Neural progenitor cell (in vitro differentiated cells): ENCODE measurements around the gene GLIS1. TPM values are rescaled to one million over a fixed set of nuclear protein-coding genes. Genes with fewer than 3 reads are reported as not detected.

Experiments
- DNase-seq: peaks from one replicate; pipeline ENCODE4 v3.0.0-alpha.2; 2016; ENCODE audit warnings: low spot score
- H2AFZ ChIP-seq: fragments of 200-600 bp; sonication (generic); replicated peaks from 2 replicates; pipeline ENCODE4 v1.6.1; 2016; ENCODE audit warnings: antibody characterized with exemption
- H3F3A ChIP-seq: fragments of 200-600 bp; sonication (generic); 2 replicates; pipeline ENCODE4 v1.6.1; 2016; ENCODE audit warnings: antibody characterized with exemption, low read depth
- H3K27ac ChIP-seq: fragments of 200-600 bp; sonication (generic); 2 replicates; pipeline ENCODE4 v1.5.1; 2016; ENCODE audit warnings: mild to moderate bottlenecking
- H3K27me3 ChIP-seq: fragments of 200-600 bp; sonication (generic); 2 replicates; pipeline ENCODE4 v1.6.1; 2016; ENCODE audit warnings: mild to moderate bottlenecking, moderate library complexity
- H3K36me3 ChIP-seq: fragments of 200-600 bp; sonication (generic); 2 replicates; pipeline ENCODE4 v1.5.1; 2016
- H3K4me1 ChIP-seq: fragments of 200-600 bp; sonication (generic); 2 replicates; pipeline ENCODE4 v1.6.1; 2016; ENCODE audit warnings: mixed run types
- H3K4me2 ChIP-seq: fragments of 200-600 bp; sonication (generic); 2 replicates; pipeline ENCODE4 v1.6.1; 2016
- H3K4me3 ChIP-seq: fragments of 200-600 bp; sonication (generic); 2 replicates; pipeline ENCODE4 v1.5.1; 2016
- H3K79me2 ChIP-seq: fragments of 200-600 bp; sonication (generic); 2 replicates; pipeline ENCODE4 v1.6.1; 2016; ENCODE audit warnings: low read depth
- H3K9ac ChIP-seq: fragments of 200-600 bp; sonication (generic); 2 replicates; pipeline ENCODE4 v1.6.1; 2016
- H3K9me3 ChIP-seq: fragments of 200-600 bp; sonication (generic); 2 replicates; pipeline ENCODE4 v1.5.1; 2016; ENCODE audit warnings: low read depth
- H4K20me1 ChIP-seq: fragments of 200-600 bp; sonication (generic); 2 replicates; pipeline ENCODE4 v1.6.1; 2016; ENCODE audit warnings: low read depth
- H3K27ac Mint-ChIP-seq: 3 replicates; pipeline ENCODE4 v1.8.0; 2021; ENCODE audit warnings: mixed read lengths
- H3K27me3 Mint-ChIP-seq: 2 replicates; pipeline ENCODE4 v1.8.0; 2022; ENCODE audit warnings: low read depth, mild to moderate bottlenecking, inconsistent platforms, moderate library complexity, mixed read lengths; ENCODE audit not compliant: insufficient read depth
- H3K36me3 Mint-ChIP-seq: 3 replicates; pipeline ENCODE4 v1.8.0; 2021; ENCODE audit warnings: mixed read lengths
- H3K4me1 Mint-ChIP-seq: 3 replicates; pipeline ENCODE4 v1.8.0; 2021; ENCODE audit warnings: mixed read lengths
- H3K4me3 Mint-ChIP-seq: 3 replicates; pipeline ENCODE4 v1.8.0; 2021; ENCODE audit warnings: mild to moderate bottlenecking, moderate library complexity, mixed read lengths
- H3K9me3 Mint-ChIP-seq: 3 replicates; pipeline ENCODE4 v1.8.0; 2020; ENCODE audit warnings: mixed read lengths
- EZH2 ChIP-seq: fragments of 200-600 bp; sonication (generic); IDR thresholded peaks from 2 replicates; pipeline ENCODE4 v1.6.1; 2017; ENCODE audit warnings: antibody characterized with exemption, mild to moderate bottlenecking, moderate library complexity
- EZH2phosphoT487 ChIP-seq: fragments of 200-600 bp; sonication (generic); IDR thresholded peaks from 2 replicates; pipeline ENCODE4 v1.6.1; 2017; ENCODE audit warnings: antibody characterized with exemption
- total RNA-seq: library from RNA; depleted of rRNA; stranded (reverse); fragments of >200 nt; gene quantifications from 2 replicates; pipeline ENCODE4 v1.2.3, GENCODE V29; 2015; ENCODE audit warnings: low replicate concordance
- TF ChIP-seq, protein P1 (sequence below): fragments of 200-600 bp; sonication (generic); IDR thresholded peaks from 2 replicates; pipeline ENCODE4 v1.5.1; 2017; ENCODE audit warnings: antibody characterized with exemption, mild to moderate bottlenecking

The GLIS1 gene
- total RNA-seq, 1 donor from 2014 or later = not detected

DNA sequence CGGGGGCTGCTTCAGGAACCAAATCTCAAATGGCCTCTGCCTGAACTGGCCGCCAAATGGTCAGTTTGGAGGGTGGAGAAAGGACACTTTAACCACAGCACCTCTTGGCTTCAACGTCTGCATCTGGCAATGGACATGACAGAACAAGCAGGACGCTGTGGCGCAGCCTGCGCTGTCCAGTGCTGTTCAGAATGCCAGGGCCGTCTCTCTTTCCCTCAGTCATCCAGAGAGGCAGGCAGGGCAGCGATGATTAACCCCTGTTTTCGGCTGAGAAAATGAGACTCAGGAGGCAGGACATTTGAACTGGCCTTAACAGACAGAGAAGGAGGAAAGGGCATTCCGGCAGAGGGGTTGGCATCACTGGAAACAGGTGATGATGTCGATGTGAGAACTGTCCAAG, 48.6 kb downstream of the GLIS1 start:
- Histone ChIP-seq H3K9me3 (no peaks in the 10 kb centered on the region), H2AFZ (no peak overlapping the region), H3K9ac (no peak overlapping the region), H3K4me1 (peaks cover 10% of the 10 kb centered on the region), H3K79me2 (no peaks in the 10 kb centered on the region), H3K36me3 (no peaks in the 10 kb centered on the region), H3K27ac (no peak overlapping the region), H3F3A (no peaks in the 10 kb centered on the region), H3K4me3 (no peak overlapping the region), H3K4me2 (no peak overlapping the region), H3K27me3 (peaks cover 7% of the 10 kb centered on the region), H4K20me1 (no peaks in the 10 kb centered on the region)
- DNase-seq = no peak
- Mint-ChIP-seq H3K9me3 (peaks cover 2% of the 10 kb centered on the region), H3K27me3 (peaks cover 1% of the 10 kb centered on the region), H3K4me3 (no peak overlapping the region), H3K27ac (no peak overlapping the region), H3K36me3 (no peaks in the 10 kb centered on the region), H3K4me1 (peaks cover 32% of the 10 kb centered on the region)
- TF ChIP-seq EZH2 (no peak), EZH2phosphoT487 (no peak)
- TF ChIP-seq, protein P1, sequence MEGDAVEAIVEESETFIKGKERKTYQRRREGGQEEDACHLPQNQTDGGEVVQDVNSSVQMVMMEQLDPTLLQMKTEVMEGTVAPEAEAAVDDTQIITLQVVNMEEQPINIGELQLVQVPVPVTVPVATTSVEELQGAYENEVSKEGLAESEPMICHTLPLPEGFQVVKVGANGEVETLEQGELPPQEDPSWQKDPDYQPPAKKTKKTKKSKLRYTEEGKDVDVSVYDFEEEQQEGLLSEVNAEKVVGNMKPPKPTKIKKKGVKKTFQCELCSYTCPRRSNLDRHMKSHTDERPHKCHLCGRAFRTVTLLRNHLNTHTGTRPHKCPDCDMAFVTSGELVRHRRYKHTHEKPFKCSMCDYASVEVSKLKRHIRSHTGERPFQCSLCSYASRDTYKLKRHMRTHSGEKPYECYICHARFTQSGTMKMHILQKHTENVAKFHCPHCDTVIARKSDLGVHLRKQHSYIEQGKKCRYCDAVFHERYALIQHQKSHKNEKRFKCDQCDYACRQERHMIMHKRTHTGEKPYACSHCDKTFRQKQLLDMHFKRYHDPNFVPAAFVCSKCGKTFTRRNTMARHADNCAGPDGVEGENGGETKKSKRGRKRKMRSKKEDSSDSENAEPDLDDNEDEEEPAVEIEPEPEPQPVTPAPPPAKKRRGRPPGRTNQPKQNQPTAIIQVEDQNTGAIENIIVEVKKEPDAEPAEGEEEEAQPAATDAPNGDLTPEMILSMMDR = no peak

DNA sequence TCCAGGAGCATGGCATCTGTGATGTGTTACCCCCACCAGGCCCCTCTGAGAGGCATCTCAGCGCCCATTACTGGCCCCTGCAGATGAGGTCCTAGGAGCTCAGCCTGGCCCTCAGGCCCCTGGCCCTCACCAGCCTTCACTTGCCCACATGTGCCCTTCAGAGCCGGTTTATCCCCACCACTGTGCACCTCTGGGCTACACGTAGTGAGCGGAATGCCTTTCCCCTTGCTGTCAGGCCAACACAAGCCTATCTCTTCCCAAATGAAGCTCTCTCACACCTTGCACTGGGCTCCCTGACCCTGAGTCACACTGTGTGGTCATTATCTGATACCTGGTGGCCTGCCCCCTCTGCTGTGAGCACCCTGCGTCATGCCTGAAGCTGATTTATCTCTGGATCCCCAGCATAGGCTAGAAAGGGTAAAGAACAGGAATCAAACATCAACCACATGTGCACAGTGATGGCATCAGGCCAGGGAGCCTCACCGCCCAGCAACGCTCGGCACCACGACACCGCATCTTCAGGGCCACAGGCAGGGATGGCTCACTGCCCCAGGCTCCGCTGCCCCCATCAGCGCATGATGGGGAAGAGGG, 49.1 kb downstream of the GLIS1 start:
- Histone ChIP-seq H3K36me3 (no peaks in the 10 kb centered on the region), H3K4me3 (no peak overlapping the region), H3K9me3 (no peaks in the 10 kb centered on the region), H3K4me1 (peaks cover 16% of the 10 kb centered on the region), H3K4me2 (no peak overlapping the region), H3K79me2 (no peaks in the 10 kb centered on the region), H3K27ac (no peak overlapping the region), H3K9ac (no peak overlapping the region), H3F3A (no peaks in the 10 kb centered on the region), H3K27me3 (peaks cover 13% of the 10 kb centered on the region), H4K20me1 (no peaks in the 10 kb centered on the region), H2AFZ (no peak overlapping the region)
- no peak for TF ChIP-seq EZH2
- TF ChIP-seq, protein P1 = no peak
- TF ChIP-seq EZH2phosphoT487 = no peak
- Mint-ChIP-seq H3K36me3 (no peaks in the 10 kb centered on the region), H3K9me3 (peaks cover 2% of the 10 kb centered on the region), H3K27ac (no peak overlapping the region), H3K27me3 (no peaks in the 10 kb centered on the region), H3K4me3 (no peak overlapping the region), H3K4me1 (peaks cover 36% of the 10 kb centered on the region)
- DNase-seq = no peak

DNA sequence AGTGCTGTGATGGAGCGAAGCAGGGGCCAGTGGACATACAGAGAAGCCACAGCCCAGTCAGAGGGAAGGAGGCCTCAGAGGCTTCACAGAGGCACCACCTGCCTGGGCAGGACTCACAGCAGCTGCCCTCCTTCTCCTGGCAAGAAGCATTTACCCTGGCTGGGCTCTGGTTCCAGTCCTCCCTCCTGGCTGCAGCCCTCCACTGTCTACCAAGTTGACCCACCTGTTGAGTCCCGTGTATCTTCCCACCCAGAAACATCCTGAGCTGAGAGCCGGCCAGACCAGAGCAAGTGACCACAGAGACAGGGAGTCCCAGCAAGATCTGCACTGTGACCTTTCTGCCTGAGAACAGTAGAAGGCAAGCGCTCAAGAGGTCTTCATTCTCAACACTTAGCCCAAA, 49.7 kb downstream of the GLIS1 start:
- Histone ChIP-seq H3K79me2 (no peaks in the 10 kb centered on the region), H3K9ac (no peak overlapping the region), H4K20me1 (no peaks in the 10 kb centered on the region)

More for the DNA sequence above, 49.7 kb downstream of the GLIS1 start:
- no peak overlapping the region for H2AFZ ChIP-seq
- no peak overlapping the region for H3K27ac Mint-ChIP-seq
- H3K4me2 ChIP-seq = no peak overlapping the region
- H3K9me3 Mint-ChIP-seq = peaks cover 2% of the 10 kb centered on the region
- no peaks in the 10 kb centered on the region for H3F3A ChIP-seq
- H3K4me1 ChIP-seq = peaks cover 18% of the 10 kb centered on the region
- no peaks in the 10 kb centered on the region for H3K27me3 Mint-ChIP-seq
- no peak overlapping the region for H3K4me3 Mint-ChIP-seq
- H3K27me3 ChIP-seq = peaks cover 13% of the 10 kb centered on the region
- no peak overlapping the region for H3K4me3 ChIP-seq
- no peak for DNase-seq
- no peaks in the 10 kb centered on the region for H3K9me3 ChIP-seq
- peaks cover 41% of the 10 kb centered on the region for H3K4me1 Mint-ChIP-seq
- H3K27ac ChIP-seq = no peak overlapping the region
- no peaks in the 10 kb centered on the region for H3K36me3 Mint-ChIP-seq
- no peaks in the 10 kb centered on the region for H3K36me3 ChIP-seq
- no peak for TF ChIP-seq EZH2
- TF ChIP-seq EZH2phosphoT487 = no peak
- TF ChIP-seq, protein P1 = no peak
